Endothelial cell of umbilical vein (primary cell): ENCODE results near the gene SLC9C2. TPM values are rescaled to one million over a fixed set of nuclear protein-coding genes. Genes with fewer than 3 reads are reported as not detected.

Source experiments
- BruUV-seq: library from RNA; stranded (reverse); fragments of 400-500 nt; replicated peaks from 2 replicates; lab custom pipeline; 2021; lab: Mats Ljungman, UMichigan
- CTCF ChIA-PET: fragments of 300-600, 350-600 bp; sonication (Branson Sonifier 250); formaldehyde crosslinking; loops from one replicate; lab custom pipeline; 2021; ENCODE audit warnings: antibody characterized with exemption, inconsistent platforms; lab: Charles Lee
- POLR2A ChIA-PET: fragments of 300-600, 350-600 bp; sonication (Branson Sonifier 250); formaldehyde crosslinking; loops from one replicate; lab custom pipeline; 2021; ENCODE audit warnings: antibody characterized with exemption, inconsistent platforms; lab: Charles Lee
- DNase-seq: peaks from one replicate; pipeline ENCODE4 v3.0.0-alpha.2; 2011; ENCODE audit warnings: low read depth, low spot score
- FAIRE-seq: peaks from 2 replicates; lab custom pipeline; 2011; peaks lifted over from hg19 to GRCh38; lab: Jason Lieb, UNC
- H2AFZ ChIP-seq: 2 replicates; pipeline ENCODE4 v1.6.0; 2012; ENCODE audit warnings: low read depth, low read length, control low read depth, inconsistent platforms
- H3K27ac ChIP-seq: 2 replicates; pipeline ENCODE4 v1.5.1; 2011; ENCODE audit warnings: low read depth, mild to moderate bottlenecking, control low read depth, low read length, moderate library complexity; ENCODE audit not compliant: insufficient read depth
- H3K27me3 ChIP-seq, 2 experiments: 2 replicates each; pipeline versions ENCODE4 v1.6.0 to v1.6.1; 2011; ENCODE audit warnings: low read length in 2 of 2, mixed read lengths in 1 of 2; ENCODE audit not compliant: control insufficient read depth in 2 of 2, insufficient read depth in 2 of 2
- H3K36me3 ChIP-seq, 2 experiments: 2 replicates in 1 of 2; 3 replicates in 1 of 2; pipeline ENCODE4 v1.5.1; 2011; ENCODE audit warnings: low read length in 2 of 2, mild to moderate bottlenecking in 1 of 2, moderate library complexity in 1 of 2; ENCODE audit not compliant: control insufficient read depth in 2 of 2, insufficient read depth in 2 of 2; ENCODE audit errors: extremely low read depth in 1 of 2
- H3K4me1 ChIP-seq: 3 replicates; pipeline ENCODE4 v1.5.1; 2011; ENCODE audit warnings: mild to moderate bottlenecking, low read length; ENCODE audit not compliant: control insufficient read depth, insufficient read depth; ENCODE audit errors: extremely low read depth
- H3K4me2 ChIP-seq: 2 replicates; pipeline ENCODE4 v1.6.1; 2011; ENCODE audit warnings: low read length, control low read depth, mixed read lengths; ENCODE audit not compliant: insufficient read depth
- H3K4me3 ChIP-seq, 3 experiments: fragments of 200-600 bp in 1 of 3; sonication (generic), shearing (Covaris generic) in 1 of 3; replicated peaks in 1 of 3; 2 replicates each; pipeline ENCODE4 v1.5.1; 2011 to 2016; ENCODE audit warnings: control low read depth in 3 of 3, low read length in 3 of 3, mild to moderate bottlenecking in 2 of 3, inconsistent platforms in 1 of 3, low read depth in 1 of 3, moderate library complexity in 1 of 3; ENCODE audit not compliant: insufficient read depth in 1 of 3
- H3K79me2 ChIP-seq: 2 replicates; pipeline ENCODE4 v1.6.0; 2012; ENCODE audit warnings: low read length, inconsistent platforms; ENCODE audit not compliant: control insufficient read depth, insufficient read depth
- H3K9ac ChIP-seq: replicated peaks from 2 replicates; pipeline ENCODE3; 2011; ENCODE audit warnings: low read length, control low read depth; ENCODE audit not compliant: insufficient read depth; ENCODE audit errors: extremely low read depth
- H3K9me1 ChIP-seq: replicated peaks from 3 replicates; pipeline ENCODE4 v1.6.0; 2011; ENCODE audit warnings: mild to moderate bottlenecking, low read length; ENCODE audit not compliant: control insufficient read depth, insufficient read depth; ENCODE audit errors: extremely low read depth
- H3K9me3 ChIP-seq: replicated peaks from 2 replicates; pipeline ENCODE4 v1.5.1; 2012; ENCODE audit warnings: low read length, inconsistent platforms; ENCODE audit not compliant: control insufficient read depth, insufficient read depth
- H4K20me1 ChIP-seq: replicated peaks from 2 replicates; pipeline ENCODE3; 2011; ENCODE audit warnings: mild to moderate bottlenecking, low read length; ENCODE audit not compliant: control insufficient read depth, insufficient read depth; ENCODE audit errors: extremely low read depth
- CTCF ChIP-seq, 2 donors: IDR thresholded peaks; 1 replicate in 1 of 2; 2 replicates in 1 of 2; pipeline ENCODE4 v1.5.1; 2011; ENCODE audit warnings: low read length in 2 of 2, mild to moderate bottlenecking in 2 of 2, moderate library complexity in 2 of 2, control low read depth in 1 of 2, inconsistent platforms in 1 of 2, low read depth in 1 of 2; ENCODE audit not compliant: insufficient read depth in 1 of 2; ENCODE audit errors: extremely low read depth in 1 of 2
- EZH2 ChIP-seq: IDR thresholded peaks from 2 replicates; pipeline ENCODE4 v1.6.1; 2012; ENCODE audit warnings: borderline replicate concordance, low read depth, mild to moderate bottlenecking, moderate library complexity, low read length, inconsistent platforms; ENCODE audit not compliant: severe bottlenecking
- FOS ChIP-seq: IDR thresholded peaks from 2 replicates; pipeline ENCODE4 v1.6.1; 2011; ENCODE audit warnings: mild to moderate bottlenecking, low read length, moderate library complexity, borderline replicate concordance; ENCODE audit not compliant: insufficient read depth
- GATA2 ChIP-seq: IDR thresholded peaks from 2 replicates; pipeline ENCODE4 v1.7.0; 2011; ENCODE audit warnings: low read depth, mild to moderate bottlenecking, moderate library complexity, mixed read lengths, low read length; ENCODE audit not compliant: insufficient read length, insufficient read depth
- JUN ChIP-seq: IDR thresholded peaks from 2 replicates; pipeline ENCODE4 v1.6.1; 2011; ENCODE audit warnings: borderline replicate concordance, low read depth; ENCODE audit not compliant: insufficient read length, insufficient read depth
- MAX ChIP-seq: IDR thresholded peaks from 2 replicates; pipeline ENCODE4 v1.6.1; 2011; ENCODE audit not compliant: insufficient read depth, insufficient read length
- MYC ChIP-seq: IDR thresholded peaks from one replicate; pipeline ENCODE4 v1.6.1; 2011; ENCODE audit warnings: mild to moderate bottlenecking, low read depth, low read length
- POLR2A ChIP-seq: IDR thresholded peaks from 2 replicates; pipeline ENCODE4 v1.6.1; 2012; ENCODE audit warnings: low read depth, mild to moderate bottlenecking, control low read depth, low read length
- POLR2AphosphoS5 ChIP-seq: IDR thresholded peaks from 2 replicates; pipeline ENCODE4 v1.6.1; 2012; ENCODE audit warnings: low read depth, mild to moderate bottlenecking, control low read depth, low read length, moderate library complexity; ENCODE audit not compliant: insufficient read depth
- dilution Hi-C: fragments of 300-500 bp; cut with MboI; formaldehyde crosslinking; loops from one replicate; pipeline ENCODE4 v1.15.0; 2019; ENCODE audit warnings: low sequenced_read_pairs; ENCODE audit not compliant: extremely low pct_ligation_motif_present
- intact Hi-C: fragments of 100-400 bp; cut with micrococcal nuclease; formaldehyde crosslinking; loops from one replicate; pipeline ENCODE4 v1.10.0; 2022
- polyA plus RNA-seq, 4 experiments: library from polyadenylated mRNA; depleted of rRNA in 3 of 4; stranded (reverse) in 3 of 4; unstranded in 1 of 4; fragments of >200 nt; gene quantifications; 2 replicates each; pipeline versions ENCODE4 v1.2.1 to v1.2.3, GENCODE V29; 2011 to 2012; ENCODE audit warnings: missing spikeins in 1 of 4
- total RNA-seq: library from RNA; stranded (reverse); gene quantifications from 2 replicates; pipeline ENCODE4 v1.2.3, GENCODE V29; 2021

The SLC9C2 gene
- total and polyA plus RNA-seq, 2 donors (not counting 3 experiments of a cell fraction or from before 2014, with no cell fraction given) = 0.15 TPM; not detected in 1

DNA sequence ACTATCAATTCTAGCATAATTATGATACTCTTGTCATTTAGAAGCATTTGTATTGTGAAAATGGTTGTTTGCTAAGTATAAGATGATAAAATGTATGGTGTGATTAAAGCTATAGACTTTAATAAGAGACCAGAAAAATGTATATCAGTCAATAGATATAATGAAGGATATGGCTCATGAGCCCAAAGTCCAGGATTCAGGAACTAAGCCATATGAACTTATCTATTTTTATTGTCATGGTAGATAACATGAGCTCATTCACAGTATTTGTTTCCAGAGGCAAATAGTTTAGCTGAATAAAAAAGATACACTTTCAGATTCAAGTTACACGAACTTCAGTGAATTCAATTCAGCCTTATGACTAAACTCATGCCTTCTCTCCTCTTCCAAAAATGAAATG, 93.1 kb downstream of the SLC9C2 start:
- Histone ChIP-seq H3K9ac (no peak overlapping the region), H3K36me3 (no peaks in the 10 kb centered on the region), H2AFZ (no peak overlapping the region), H3K27ac (no peak overlapping the region), H3K27me3 (no peaks in the 10 kb centered on the region), H4K20me1 (no peaks in the 10 kb centered on the region), H3K4me3 (no peak overlapping the region), H3K9me1 (no peaks in the 10 kb centered on the region), H3K9me3 (no peaks in the 10 kb centered on the region), H3K4me1 (no peaks in the 10 kb centered on the region), H3K4me2 (no peak overlapping the region), H3K79me2 (no peaks in the 10 kb centered on the region)
- CTCF ChIA-PET = no interaction called here
- POLR2A ChIA-PET = no interaction called here
- intact Hi-C loops = no loop called here
- dilution Hi-C loops = no loop called here
- FAIRE-seq (no peak), DNase-seq (no peak)
- TF ChIP-seq JUN (no peak), FOS (no peak), POLR2AphosphoS5 (no peak), CTCF (IDR thresholded peaks at IDR 0.05; ENCODE audit: extremely low read depth in 1 of 2, insufficient read depth in 1 of 2, low read depth in 1 of 2, low read length in 2 of 2) (no peak)
- no TSS peak for BruUV-seq

DNA sequence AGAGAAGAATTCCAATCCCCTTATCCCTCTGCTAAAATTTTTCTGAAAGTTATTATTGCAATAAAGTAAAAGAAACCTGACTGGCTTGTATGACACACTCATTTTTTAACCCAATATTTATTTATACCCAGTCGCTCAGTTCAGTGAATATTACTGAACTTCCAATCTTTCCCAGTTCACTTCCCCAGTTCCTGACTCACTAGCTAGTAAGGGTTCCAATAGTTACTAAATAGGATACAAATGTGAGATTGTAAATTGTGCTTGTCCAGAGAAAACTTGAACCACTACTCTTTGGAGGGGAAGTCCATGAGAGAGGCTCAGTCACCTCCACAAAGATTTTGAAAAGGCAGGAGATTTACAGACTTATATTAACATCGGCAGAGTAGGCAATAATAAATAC, 94.3 kb downstream of the SLC9C2 start:
- Histone ChIP-seq H3K4me1 (no peaks in the 10 kb centered on the region), H4K20me1 (no peaks in the 10 kb centered on the region), H2AFZ (no peak overlapping the region), H3K9me3 (no peaks in the 10 kb centered on the region), H3K36me3 (no peaks in the 10 kb centered on the region), H3K27me3 (peaks cover 0 to 3% of the 10 kb centered on the region in 2 experiments), H3K9ac (no peak overlapping the region), H3K9me1 (no peaks in the 10 kb centered on the region), H3K4me2 (no peak overlapping the region), H3K4me3 (no peak overlapping the region), H3K27ac (no peak overlapping the region), H3K79me2 (no peaks in the 10 kb centered on the region)
- CTCF ChIA-PET = no interaction called here
- POLR2A ChIA-PET = no interaction called here
- dilution Hi-C loops (no loop called here), intact Hi-C loops (no loop called here)
- DNase-seq = no peak
- no peak for FAIRE-seq
- TF ChIP-seq EZH2 = no peak
- TF ChIP-seq POLR2AphosphoS5 = no peak
- no peak for TF ChIP-seq POLR2A
- TF ChIP-seq MAX = no peak
- TF ChIP-seq JUN = no peak
- no peak for TF ChIP-seq FOS
- TF ChIP-seq GATA2 = no peak
- TF ChIP-seq CTCF (IDR thresholded peaks at IDR 0.05; ENCODE audit: extremely low read depth in 1 of 2, insufficient read depth in 1 of 2, low read depth in 1 of 2, low read length in 2 of 2) = no peak
- TF ChIP-seq MYC = no peak
- no TSS peak for BruUV-seq
